H9 (cell line): ENCODE data around the gene TESK2. TPM values are rescaled to one million over a fixed set of nuclear protein-coding genes. Genes with fewer than 3 reads are reported as not detected.

Experiments used
- DNase-seq: peaks from one replicate; pipeline ENCODE4 v3.0.0-alpha.2; 2017
- H2AFZ ChIP-seq: one replicate; pipeline ENCODE4 v1.6.1; 2013; ENCODE audit warnings: mild to moderate bottlenecking, low read length, control low read depth, moderate library complexity
- H2AK5ac ChIP-seq: 2 replicates; pipeline ENCODE4 v1.6.1; 2013; ENCODE audit warnings: low read length, control low read depth, mixed read lengths; ENCODE audit not compliant: insufficient read length
- H2BK120ac ChIP-seq: one replicate; pipeline ENCODE4 v1.6.1; 2013; ENCODE audit warnings: low read depth, mild to moderate bottlenecking, low read length, control low read depth, inconsistent platforms; ENCODE audit not compliant: poor library complexity, severe bottlenecking
- H2BK12ac ChIP-seq: 2 replicates; pipeline ENCODE4 v1.6.1; 2013; ENCODE audit warnings: low read length, control low read depth, mixed read lengths, low read depth; ENCODE audit not compliant: insufficient read length
- H2BK15ac ChIP-seq: 2 replicates; pipeline ENCODE4 v1.6.1; 2013; ENCODE audit warnings: low read depth, low read length, control low read depth
- H2BK20ac ChIP-seq: one replicate; pipeline ENCODE4 v1.6.1; 2013; ENCODE audit warnings: low read depth, mild to moderate bottlenecking, low read length, control low read depth, inconsistent platforms; ENCODE audit not compliant: poor library complexity, severe bottlenecking
- H2BK5ac ChIP-seq: 2 replicates; pipeline ENCODE4 v1.6.1; 2013; ENCODE audit warnings: low read length, control low read depth, mixed read lengths; ENCODE audit not compliant: insufficient read length
- H3K14ac ChIP-seq: 2 replicates; pipeline ENCODE4 v1.6.1; 2013; ENCODE audit warnings: low read length, control low read depth; ENCODE audit not compliant: insufficient read depth
- H3K18ac ChIP-seq: 2 replicates; pipeline ENCODE4 v1.6.1; 2013; ENCODE audit warnings: low read depth, mild to moderate bottlenecking, mixed read lengths, low read length, control low read depth; ENCODE audit not compliant: insufficient read length
- H3K23ac ChIP-seq: 2 replicates; pipeline ENCODE4 v1.6.1; 2013; ENCODE audit warnings: low read length, control low read depth, mixed read lengths, low read depth; ENCODE audit not compliant: insufficient read length
- H3K23me2 ChIP-seq: 2 replicates; pipeline ENCODE4 v1.6.1; 2013; ENCODE audit warnings: low read depth, mild to moderate bottlenecking, mixed read lengths, low read length, control low read depth; ENCODE audit not compliant: insufficient read length, poor library complexity, severe bottlenecking
- H3K27ac ChIP-seq: 2 replicates; pipeline ENCODE4 v1.5.1; 2013; ENCODE audit warnings: low read length, control low read depth, mixed read lengths, low read depth; ENCODE audit not compliant: insufficient read length
- H3K27me3 ChIP-seq: 2 replicates; pipeline ENCODE4 v1.6.1; 2013; ENCODE audit warnings: low read length, control low read depth, inconsistent platforms; ENCODE audit not compliant: insufficient read depth
- H3K4ac ChIP-seq: 2 replicates; pipeline ENCODE4 v1.6.1; 2013; ENCODE audit warnings: low read depth, mild to moderate bottlenecking, control low read depth, inconsistent platforms, low read length, moderate library complexity
- H3K4me1 ChIP-seq: 2 replicates; pipeline ENCODE4 v1.6.1; 2013; ENCODE audit warnings: low read length, control low read depth, inconsistent platforms; ENCODE audit not compliant: insufficient read depth
- H3K4me2 ChIP-seq: 2 replicates; pipeline ENCODE4 v1.6.1; 2013; ENCODE audit warnings: low read length, control low read depth, mixed read lengths; ENCODE audit not compliant: insufficient read length, insufficient read depth
- H3K56ac ChIP-seq: 2 replicates; pipeline ENCODE4 v1.6.1; 2013; ENCODE audit warnings: low read depth, mild to moderate bottlenecking, mixed read lengths, low read length, control low read depth; ENCODE audit not compliant: insufficient read length
- H3K79me1 ChIP-seq: 2 replicates; pipeline ENCODE4 v1.6.1; 2013; ENCODE audit warnings: low read depth, mild to moderate bottlenecking, moderate library complexity, low read length, control low read depth, inconsistent platforms; ENCODE audit not compliant: insufficient read depth, poor library complexity, severe bottlenecking
- H3K79me2 ChIP-seq: 2 replicates; pipeline ENCODE4 v1.6.1; 2013; ENCODE audit warnings: low read length, control low read depth, inconsistent platforms; ENCODE audit not compliant: insufficient read depth
- H3K9ac ChIP-seq: 2 replicates; pipeline ENCODE4 v1.6.1; 2013; ENCODE audit warnings: low read length, control low read depth, mixed read lengths; ENCODE audit not compliant: insufficient read length; ENCODE audit errors: extremely low read depth
- H3K9me3 ChIP-seq: one replicate; pipeline ENCODE4 v1.6.1; 2013; ENCODE audit warnings: low read depth, low read length, inconsistent platforms; ENCODE audit not compliant: control insufficient read depth
- H3T11ph ChIP-seq: one replicate; pipeline ENCODE4 v1.6.1; 2013; ENCODE audit warnings: mild to moderate bottlenecking, low read length, control low read depth, inconsistent platforms
- H4K20me1 ChIP-seq: one replicate; pipeline ENCODE4 v1.6.1; 2013; ENCODE audit not compliant: control insufficient read depth, insufficient read length, insufficient read depth
- H4K5ac ChIP-seq: 2 replicates; pipeline ENCODE4 v1.6.1; 2013; ENCODE audit warnings: low read depth, mild to moderate bottlenecking, mixed read lengths, low read length, control low read depth; ENCODE audit not compliant: insufficient read length
- H4K8ac ChIP-seq: replicated peaks from 2 replicates; pipeline ENCODE4 v1.6.1; 2013; ENCODE audit warnings: low read length, control low read depth, mixed read lengths, low read depth; ENCODE audit not compliant: insufficient read length
- H4K91ac ChIP-seq: 2 replicates; pipeline ENCODE4 v1.6.1; 2013; ENCODE audit warnings: low read depth, mild to moderate bottlenecking, moderate library complexity, mixed read lengths, low read length, control low read depth; ENCODE audit not compliant: insufficient read length
- H3K27ac Mint-ChIP-seq, 3 experiments: 2 replicates in 2 of 3; 3 replicates in 1 of 3; pipeline ENCODE4 v1.8.0; 2020 to 2021; ENCODE audit warnings: mixed read lengths in 3 of 3, mild to moderate bottlenecking in 1 of 3, moderate library complexity in 1 of 3
- H3K27me3 Mint-ChIP-seq: 2 replicates; pipeline ENCODE4 v1.8.0; 2021; ENCODE audit warnings: low read depth, mild to moderate bottlenecking, moderate library complexity, mixed read lengths
- H3K36me3 Mint-ChIP-seq, 3 experiments: 2 replicates in 2 of 3; 3 replicates in 1 of 3; pipeline ENCODE4 v1.8.0; 2020 to 2021; ENCODE audit warnings: low read depth in 3 of 3, mixed read lengths in 3 of 3; ENCODE audit not compliant: insufficient read depth in 1 of 3
- H3K4me1 Mint-ChIP-seq, 2 experiments: 2 replicates each; pipeline ENCODE4 v1.8.0; 2020; ENCODE audit warnings: mixed read lengths in 2 of 2
- H3K4me3 Mint-ChIP-seq, 2 experiments: 2 replicates in 1 of 2; 3 replicates in 1 of 2; pipeline ENCODE4 v1.8.0; 2020 to 2021; ENCODE audit warnings: mild to moderate bottlenecking in 2 of 2, mixed read lengths in 2 of 2, moderate library complexity in 1 of 2
- H3K9me3 Mint-ChIP-seq, 2 experiments: 2 replicates in 1 of 2; 3 replicates in 1 of 2; pipeline ENCODE4 v1.8.0; 2020; ENCODE audit warnings: mild to moderate bottlenecking in 2 of 2, mixed read lengths in 2 of 2, moderate library complexity in 1 of 2
- CTCF ChIP-seq: fragments of 200-600 bp; sonication (generic); conservative IDR thresholded peaks from 3 replicates; pipeline ENCODE4 v1.8.0; 2021; ENCODE audit warnings: antibody characterized with exemption, mild to moderate bottlenecking
- WGBS: extraction: QIAGEN DNeasy Blood & Tissue Kit; methylation state at CpG from one replicate; pipeline ENCODE4 v1.1.7; 2013; ENCODE audit warnings: missing lambda C conversion rate, low lambda C conversion rate, mixed read lengths; ENCODE audit not compliant: insufficient read length; ENCODE audit errors: extremely low coverage; 5-methylcytosine and 5-hydroxymethylcytosine counted together
- total RNA-seq: library from RNA; stranded (reverse); gene quantifications from 2 replicates; pipeline ENCODE4 v1.2.1, GENCODE V29; 2021

TESK2 gene
- total RNA-seq, 1 experiment from 2014 or later: 7.2 TPM

DNA sequence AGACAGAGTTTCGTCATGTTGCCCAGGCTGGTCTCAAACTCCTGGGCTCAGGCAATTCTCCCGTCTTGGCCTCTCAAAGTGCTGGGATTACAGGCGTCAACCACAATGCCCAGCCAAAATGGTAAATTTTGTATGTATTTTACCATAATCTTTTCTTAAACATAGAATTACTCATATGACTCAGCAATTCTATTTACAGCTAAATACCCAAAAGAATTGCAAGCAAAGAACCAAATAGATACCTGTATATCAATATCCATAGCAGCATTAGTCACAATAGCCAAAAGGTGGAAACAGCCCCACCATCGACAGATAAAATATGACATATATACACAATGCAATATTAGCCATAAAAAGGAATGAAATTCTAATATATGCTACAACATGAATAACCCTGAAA is 36.5 kb downstream of the TESK2 start:
- Histone ChIP-seq H2BK12ac (no peak overlapping the region), H3K9ac (no peak overlapping the region), H4K8ac (no peak overlapping the region), H3K23me2 (no peaks in the 10 kb centered on the region), H3K4me1 (no peaks in the 10 kb centered on the region; the same call in 1 of the 2 replicates), H4K5ac (no peak overlapping the region), H2AFZ (no peak overlapping the region), H3K79me1 (no peaks in the 10 kb centered on the region), H3T11ph (no peak overlapping the region), H4K91ac (no peak overlapping the region), H3K23ac (no peak overlapping the region), H3K18ac (no peak overlapping the region), H3K56ac (no peak overlapping the region), H3K4me2 (no peak overlapping the region), H4K20me1 (no peaks in the 10 kb centered on the region), H2BK20ac (no peak overlapping the region), H2BK5ac (no peak overlapping the region), H3K9me3 (no peaks in the 10 kb centered on the region), H3K14ac (no peak overlapping the region), H2BK120ac (no peak overlapping the region), H3K27me3 (no peaks in the 10 kb centered on the region), H3K4ac (no peak overlapping the region), H2AK5ac (no peak overlapping the region), H3K79me2 (no peaks in the 10 kb centered on the region), H2BK15ac (no peak overlapping the region), H3K27ac (no peak overlapping the region)
- H3K27ac Mint-ChIP-seq: peak overlapping the region in 2 of 3 experiments; percentile 25 to 85; a peak in 2 of 7 replicates
- no CpG with 5 or more reads among the region's 4 CpGs for WGBS
- H3K36me3 Mint-ChIP-seq: no peaks in the 10 kb centered on the region; a peak in 1 of 7 replicates
- no peak overlapping the region for H3K4me3 Mint-ChIP-seq
- TF ChIP-seq CTCF: no peak
- no peaks in the 10 kb centered on the region for H3K9me3 Mint-ChIP-seq
- no peak for DNase-seq
- H3K27me3 Mint-ChIP-seq: no peaks in the 10 kb centered on the region; the same call in 1 of the 2 replicates
- peaks cover 19 to 28% of the 10 kb centered on the region in 2 experiments for H3K4me1 Mint-ChIP-seq
